ENCODE data around the gene AZU1. TPM values are rescaled to one million over a fixed set of nuclear protein-coding genes. Genes with fewer than 3 reads are reported as not detected.

AZU1 gene
- total RNA-seq, 1 experiment from 2014 or later: not detected

DNA sequence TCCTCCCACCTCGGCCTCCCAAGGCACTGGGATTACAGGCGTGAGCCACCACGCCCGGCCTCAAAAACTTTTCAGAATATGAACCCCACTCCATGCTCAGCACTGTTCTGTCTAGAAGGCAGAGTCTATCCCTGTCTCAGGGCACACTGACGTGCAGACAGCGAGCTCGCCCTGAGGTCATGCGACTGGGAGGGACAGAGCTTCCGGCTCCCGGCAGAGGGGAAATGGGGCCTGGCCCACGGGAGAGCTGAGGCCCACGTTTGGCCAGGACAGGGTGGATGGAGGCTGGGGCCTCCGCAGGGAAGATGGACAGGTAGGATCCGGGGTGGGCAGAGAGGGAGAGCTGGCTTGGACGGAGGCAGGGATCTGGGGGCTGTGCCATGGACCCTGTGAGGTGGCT is 2.8 kb upstream of the AZU1 start:
- CTCF ChIA-PET: no interaction called here
- BruUV-seq (replicated peaks): no TSS peak
- H3K9ac ChIP-seq (ENCODE audit: low read length): no peak overlapping the region
- TF ChIP-seq EZH2phosphoT487 (IDR thresholded peaks at IDR 0.05; ENCODE audit: borderline replicate concordance) (no peak), CTCF (IDR thresholded peaks at IDR 0.05 in 2 of 3, conservative IDR thresholded peaks at IDR 0.05 in 1 of 3; ENCODE audit: borderline replicate concordance in 1 of 3, insufficient read depth in 1 of 3, low read depth in 2 of 3, low read length in 2 of 3) (no peak)
- H3K9me3 ChIP-seq (ENCODE audit: control insufficient read depth in 1 of 2, insufficient read depth in 1 of 2, low read depth in 1 of 2, low read length in 2 of 2): no peaks in the 10 kb centered on the region
- intact Hi-C loops (cut with micrococcal nuclease): no loop called here
- RAD21 ChIA-PET (ENCODE audit: low non-redundant PET in 1 of 2, low total read pairs in 2 of 2, uncharacterized antibody in 2 of 2, unreplicated experiment in 2 of 2): no interaction called here
- no peak for DNase-seq (ENCODE audit: low read depth, low spot score)
- H3K4me3 ChIP-seq (replicated peaks in 1 of 2; ENCODE audit: low read depth in 1 of 2, low read length in 2 of 2): no peak overlapping the region
- H3K4me1 ChIP-seq (ENCODE audit: control insufficient read depth in 1 of 2, insufficient read depth in 2 of 2, low read length in 2 of 2): peaks cover 7 to 9% of the 10 kb centered on the region in 2 experiments; a peak in 3 of 4 replicates
- no peaks in the 10 kb centered on the region for H3K36me3 ChIP-seq (ENCODE audit: control insufficient read depth in 1 of 2, insufficient read depth in 2 of 2, low read length in 2 of 2)
- no peak for ATAC-seq
- H3K4me2 ChIP-seq (ENCODE audit: low read length): no peak overlapping the region
- H4K20me1 ChIP-seq (ENCODE audit: insufficient read depth): no peaks in the 10 kb centered on the region
- POLR2A ChIA-PET: no interaction called here
- no peaks in the 10 kb centered on the region for H3K79me2 ChIP-seq (ENCODE audit: insufficient read depth, low read length)
- H2AFZ ChIP-seq (ENCODE audit: low read depth, low read length, poor library complexity, severe bottlenecking): no peak overlapping the region
- H3K27ac ChIP-seq (ENCODE audit: low read depth, low read length): no peak overlapping the region
- no peaks in the 10 kb centered on the region for H3K27me3 ChIP-seq (ENCODE audit: insufficient read depth, low read length)
- no peaks in the 10 kb centered on the region for H3K9me2 ChIP-seq (ENCODE audit: insufficient read depth)

DNA sequence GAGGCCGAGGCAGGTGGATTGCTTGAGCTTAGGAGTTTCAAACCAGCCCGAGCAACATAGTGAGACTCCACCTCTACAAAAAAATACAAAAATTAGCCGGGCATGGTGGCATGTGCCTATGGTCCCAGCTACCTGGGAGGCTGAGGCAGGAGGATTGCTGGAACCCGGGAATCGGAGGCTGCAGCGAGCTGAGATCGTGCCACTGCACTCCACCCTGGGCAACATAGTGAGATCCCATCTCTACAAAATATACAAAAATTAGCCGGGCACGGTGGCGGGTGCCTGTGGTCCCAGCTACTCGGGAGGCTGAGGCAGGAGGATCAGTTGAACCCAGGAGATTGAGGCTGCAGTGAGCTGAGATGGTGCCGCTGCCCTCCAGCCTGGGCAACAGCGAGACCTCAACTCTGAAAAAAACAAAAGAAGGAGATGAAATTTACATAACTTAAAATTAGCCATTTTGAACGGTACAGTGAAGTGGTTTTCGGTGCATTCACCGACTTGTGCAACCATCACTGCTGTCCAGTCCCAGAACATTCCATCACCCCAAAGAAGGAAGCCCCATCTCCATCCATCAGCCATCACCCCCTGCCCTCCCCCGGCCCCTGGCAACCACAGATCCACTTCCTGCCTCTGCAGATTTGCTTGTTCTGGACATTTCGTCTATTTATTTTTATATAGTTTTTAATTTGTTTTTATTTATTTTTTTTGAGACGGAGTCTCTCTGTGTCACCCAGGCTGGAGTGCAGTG is 1.6 kb upstream of the AZU1 start:
- Histone ChIP-seq H3K4me2 (ENCODE audit: low read length) (no peak overlapping the region), H3K9ac (ENCODE audit: low read length) (no peak overlapping the region), H3K27me3 (ENCODE audit: insufficient read depth, low read length) (no peaks in the 10 kb centered on the region), H3K79me2 (ENCODE audit: insufficient read depth, low read length) (no peaks in the 10 kb centered on the region), H2AFZ (ENCODE audit: low read depth, low read length, poor library complexity, severe bottlenecking) (no peak overlapping the region), H3K4me3 (replicated peaks in 1 of 2; ENCODE audit: low read depth in 1 of 2, low read length in 2 of 2) (no peak overlapping the region), H3K9me3 (ENCODE audit: control insufficient read depth in 1 of 2, insufficient read depth in 1 of 2, low read depth in 1 of 2, low read length in 2 of 2) (no peaks in the 10 kb centered on the region), H3K27ac (ENCODE audit: low read depth, low read length) (no peak overlapping the region), H3K4me1 (ENCODE audit: control insufficient read depth in 1 of 2, insufficient read depth in 2 of 2, low read length in 2 of 2) (peaks cover 7 to 9% of the 10 kb centered on the region in 2 experiments; a peak in 3 of 4 replicates), H4K20me1 (ENCODE audit: insufficient read depth) (no peaks in the 10 kb centered on the region), H3K9me2 (ENCODE audit: insufficient read depth) (no peaks in the 10 kb centered on the region), H3K36me3 (ENCODE audit: control insufficient read depth in 1 of 2, insufficient read depth in 2 of 2, low read length in 2 of 2) (no peaks in the 10 kb centered on the region)
- no peak for ATAC-seq
- POLR2A ChIA-PET: no interaction called here
- BruUV-seq (replicated peaks): no TSS peak
- RAD21 ChIA-PET (ENCODE audit: low non-redundant PET in 1 of 2, low total read pairs in 2 of 2, uncharacterized antibody in 2 of 2, unreplicated experiment in 2 of 2): no interaction called here
- intact Hi-C loops (cut with micrococcal nuclease): no loop called here
- CTCF ChIA-PET: no interaction called here
- DNase-seq (ENCODE audit: low read depth, low spot score): no peak
- TF ChIP-seq EZH2 (IDR thresholded peaks at IDR 0.05) (no peak), ATF3 (IDR thresholded peaks at IDR 0.05) (no peak), POLR2A (IDR thresholded peaks at IDR 0.05; ENCODE audit: borderline replicate concordance, extremely low read depth, insufficient read depth, insufficient read length) (no peak), SP1 (IDR thresholded peaks at IDR 0.05; ENCODE audit: low read depth) (no peak), SRF (IDR thresholded peaks at IDR 0.05; ENCODE audit: low read depth) (no peak), RAD21 (IDR thresholded peaks at IDR 0.05; ENCODE audit: low read depth) (no peak), SIN3A (IDR thresholded peaks at IDR 0.05; ENCODE audit: low read depth) (no peak), POLR2AphosphoS5 (IDR thresholded peaks at IDR 0.05; ENCODE audit: low read depth, low read length) (no peak), ELF1 (IDR thresholded peaks at IDR 0.05; ENCODE audit: borderline replicate concordance, low read depth) (no peak), YY1 (IDR thresholded peaks at IDR 0.05; ENCODE audit: extremely low read depth, insufficient replicate concordance, low read depth, low read length) (no peak)
- TF ChIP-seq, protein P1, sequence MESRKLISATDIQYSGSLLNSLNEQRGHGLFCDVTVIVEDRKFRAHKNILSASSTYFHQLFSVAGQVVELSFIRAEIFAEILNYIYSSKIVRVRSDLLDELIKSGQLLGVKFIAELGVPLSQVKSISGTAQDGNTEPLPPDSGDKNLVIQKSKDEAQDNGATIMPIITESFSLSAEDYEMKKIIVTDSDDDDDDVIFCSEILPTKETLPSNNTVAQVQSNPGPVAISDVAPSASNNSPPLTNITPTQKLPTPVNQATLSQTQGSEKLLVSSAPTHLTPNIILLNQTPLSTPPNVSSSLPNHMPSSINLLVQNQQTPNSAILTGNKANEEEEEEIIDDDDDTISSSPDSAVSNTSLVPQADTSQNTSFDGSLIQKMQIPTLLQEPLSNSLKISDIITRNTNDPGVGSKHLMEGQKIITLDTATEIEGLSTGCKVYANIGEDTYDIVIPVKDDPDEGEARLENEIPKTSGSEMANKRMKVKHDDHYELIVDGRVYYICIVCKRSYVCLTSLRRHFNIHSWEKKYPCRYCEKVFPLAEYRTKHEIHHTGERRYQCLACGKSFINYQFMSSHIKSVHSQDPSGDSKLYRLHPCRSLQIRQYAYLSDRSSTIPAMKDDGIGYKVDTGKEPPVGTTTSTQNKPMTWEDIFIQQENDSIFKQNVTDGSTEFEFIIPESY (IDR thresholded peaks at IDR 0.05; ENCODE audit: extremely low read depth, insufficient replicate concordance, low read length): no peak

All from HCT116 (cell line).